ENCODE measurements around the gene RUNX3. TPM values are rescaled to one million over a fixed set of nuclear protein-coding genes. Genes with fewer than 3 reads are reported as not detected.
A peak's percentile ranks its signal among the peaks of the same experiment; 100 is the strongest.

The RUNX3 gene
- total RNA-seq, 2 experiments from 2014 or later, result 12.2 to 39.5 TPM

DNA sequence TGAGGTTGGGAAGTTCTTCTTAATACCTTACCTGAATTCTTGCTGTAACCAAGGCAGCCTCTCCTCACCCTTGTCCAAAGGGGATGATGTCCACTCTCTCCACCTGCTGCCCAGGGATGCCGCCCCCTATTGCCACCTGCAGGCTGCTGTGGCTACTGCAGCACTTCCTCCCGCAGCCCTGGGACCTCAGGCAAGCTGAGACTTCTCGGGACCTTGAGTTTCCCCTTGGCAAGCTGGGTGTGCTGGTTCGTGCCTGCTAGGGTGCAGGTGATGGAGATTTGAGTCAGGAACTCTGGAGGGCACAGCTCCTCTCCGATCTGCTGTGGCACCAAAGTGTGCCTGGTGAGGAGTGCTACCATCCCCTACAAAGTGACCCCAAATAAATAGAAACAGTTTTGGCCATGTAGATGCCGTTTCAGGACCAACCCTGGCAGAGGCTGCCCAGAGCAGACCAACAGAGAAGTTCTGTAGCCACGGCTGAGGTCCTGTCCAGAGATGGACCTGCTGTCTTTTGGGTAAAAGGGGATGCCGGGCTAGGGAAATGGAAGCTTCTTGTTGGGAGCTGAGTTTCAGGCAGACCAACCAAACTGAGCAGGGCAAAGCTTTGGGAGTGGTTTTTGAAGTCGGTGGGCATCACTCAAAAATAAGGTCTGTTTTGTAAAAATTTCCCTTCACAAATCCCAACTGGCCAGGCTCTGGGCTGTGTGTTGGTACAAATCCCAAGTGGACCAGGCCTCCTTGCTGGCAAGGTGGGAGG, 31.7 kb downstream of the RUNX3 start:
- Histone ChIP-seq H3K27ac (ENCODE audit: low read depth, low read length, poor library complexity, severe bottlenecking) (no peak overlapping the region), H3K4me1 (ENCODE audit: insufficient read depth, low read length, poor library complexity, severe bottlenecking) (no peaks in the 10 kb centered on the region), H3K36me3 (ENCODE audit: insufficient read depth, low read length) (peaks cover 21% of the 10 kb centered on the region; the same call in 1 of the 2 replicates), H3K9me2 (ENCODE audit: insufficient read depth, low read length) (no peaks in the 10 kb centered on the region), H3K4me2 (ENCODE audit: low read length) (no peak overlapping the region), H3K79me2 (ENCODE audit: insufficient read depth, low read depth, low read length) (no peaks in the 10 kb centered on the region), H4K20me1 (ENCODE audit: insufficient read depth, low read length) (no peaks in the 10 kb centered on the region), H3K4me3 (ENCODE audit: low read depth, low read length, poor library complexity, severe bottlenecking) (no peak overlapping the region), H3K9me3 (ENCODE audit: low read length) (no peaks in the 10 kb centered on the region), H2AFZ (ENCODE audit: low read length) (no peak overlapping the region)
- ChIA-PET POLR2A (no interaction called here), CTCF (ENCODE audit: unreplicated experiment) (interaction anchor here (0.6 to 0.7 kb wide), 2 partner anchors 25 to 120 kb away, joined by 3 read pairs; no protein-coding TSS in a partner anchor)
- intact Hi-C loops (cut with micrococcal nuclease; ENCODE audit: unreplicated experiment), result loop anchor here (1.0 kb wide), 1 partner anchor 50 kb away; no protein-coding TSS in a partner anchor
- BruUV-seq (replicated peaks), result no TSS peak
- peak; percentile 49 for DNase-seq (ENCODE audit: low spot score)
- TF ChIP-seq EZH2phosphoT487 (IDR thresholded peaks at IDR 0.05; ENCODE audit: borderline replicate concordance, low read depth, low read length), result no peak
- TF ChIP-seq, protein P1, sequence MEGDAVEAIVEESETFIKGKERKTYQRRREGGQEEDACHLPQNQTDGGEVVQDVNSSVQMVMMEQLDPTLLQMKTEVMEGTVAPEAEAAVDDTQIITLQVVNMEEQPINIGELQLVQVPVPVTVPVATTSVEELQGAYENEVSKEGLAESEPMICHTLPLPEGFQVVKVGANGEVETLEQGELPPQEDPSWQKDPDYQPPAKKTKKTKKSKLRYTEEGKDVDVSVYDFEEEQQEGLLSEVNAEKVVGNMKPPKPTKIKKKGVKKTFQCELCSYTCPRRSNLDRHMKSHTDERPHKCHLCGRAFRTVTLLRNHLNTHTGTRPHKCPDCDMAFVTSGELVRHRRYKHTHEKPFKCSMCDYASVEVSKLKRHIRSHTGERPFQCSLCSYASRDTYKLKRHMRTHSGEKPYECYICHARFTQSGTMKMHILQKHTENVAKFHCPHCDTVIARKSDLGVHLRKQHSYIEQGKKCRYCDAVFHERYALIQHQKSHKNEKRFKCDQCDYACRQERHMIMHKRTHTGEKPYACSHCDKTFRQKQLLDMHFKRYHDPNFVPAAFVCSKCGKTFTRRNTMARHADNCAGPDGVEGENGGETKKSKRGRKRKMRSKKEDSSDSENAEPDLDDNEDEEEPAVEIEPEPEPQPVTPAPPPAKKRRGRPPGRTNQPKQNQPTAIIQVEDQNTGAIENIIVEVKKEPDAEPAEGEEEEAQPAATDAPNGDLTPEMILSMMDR (conservative IDR thresholded peaks at IDR 0.05; ENCODE audit: low read length), result peak; percentile 79

DNA sequence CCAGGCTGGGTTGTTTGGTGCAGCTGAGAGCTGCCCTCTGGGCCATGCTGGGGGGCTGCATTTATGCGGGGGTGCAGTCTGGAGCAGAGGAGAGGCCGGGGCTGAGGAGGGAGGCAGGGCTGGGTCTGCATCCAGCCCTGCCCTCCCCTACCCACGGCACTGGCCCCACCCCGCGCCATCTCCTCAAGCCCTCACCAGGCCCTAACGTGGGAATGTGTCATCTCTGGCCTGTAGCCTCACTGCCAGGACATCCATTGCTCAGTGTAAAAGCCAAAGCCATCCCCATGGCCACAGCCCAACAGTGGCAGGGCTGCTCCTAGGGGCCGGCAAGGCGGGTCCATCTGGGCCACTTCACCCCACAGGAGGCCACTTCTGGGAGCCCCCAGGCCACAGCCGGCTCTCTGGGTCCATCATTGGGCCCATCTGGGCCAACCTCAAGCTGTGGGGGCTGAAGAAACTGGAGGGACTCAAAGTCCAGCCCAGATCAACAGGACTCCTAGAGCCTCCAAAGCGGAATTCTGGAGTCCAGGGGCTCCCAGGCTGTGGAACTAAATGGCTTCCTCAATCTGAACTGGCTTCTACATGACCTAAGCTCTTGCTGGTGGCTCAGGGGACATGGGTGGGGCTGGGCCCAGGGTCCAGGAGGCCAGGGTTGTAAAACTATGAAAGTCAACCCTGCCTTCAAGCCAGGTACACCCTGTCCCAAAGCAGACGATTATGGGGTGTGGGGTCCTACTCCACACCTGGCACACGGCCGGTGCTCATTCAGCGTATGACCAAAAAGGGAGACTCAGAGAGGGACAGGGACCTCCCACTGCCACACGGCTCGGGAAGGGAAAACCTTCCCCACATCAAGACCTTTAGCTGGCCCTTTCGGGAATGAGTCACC, 32.6 kb downstream of the RUNX3 start:
- H2AFZ ChIP-seq (ENCODE audit: low read length), result no peak overlapping the region
- no peaks in the 10 kb centered on the region for H3K9me2 ChIP-seq (ENCODE audit: insufficient read depth, low read length)
- POLR2A ChIA-PET, result interaction anchor here (0.5 kb wide), 1 partner anchor 225 kb away, joined by 4 read pairs; no protein-coding TSS in a partner anchor
- H3K4me1 ChIP-seq (ENCODE audit: insufficient read depth, low read length, poor library complexity, severe bottlenecking), result no peaks in the 10 kb centered on the region
- no peak for DNase-seq (ENCODE audit: low spot score)
- CTCF ChIA-PET (ENCODE audit: unreplicated experiment), result no interaction called here
- TF ChIP-seq, protein P1 (conservative IDR thresholded peaks at IDR 0.05; ENCODE audit: low read length), result no peak
- no peak for TF ChIP-seq EZH2phosphoT487 (IDR thresholded peaks at IDR 0.05; ENCODE audit: borderline replicate concordance, low read depth, low read length)
- intact Hi-C loops (cut with micrococcal nuclease; ENCODE audit: unreplicated experiment), result loop anchor here (1.0 kb wide), 1 partner anchor 49 kb away; no protein-coding TSS in a partner anchor
- H3K4me3 ChIP-seq (ENCODE audit: low read depth, low read length, poor library complexity, severe bottlenecking), result no peak overlapping the region
- H4K20me1 ChIP-seq (ENCODE audit: insufficient read depth, low read length), result no peaks in the 10 kb centered on the region
- no peaks in the 10 kb centered on the region for H3K79me2 ChIP-seq (ENCODE audit: insufficient read depth, low read depth, low read length)
- H3K4me2 ChIP-seq (ENCODE audit: low read length), result no peak overlapping the region
- no peaks in the 10 kb centered on the region for H3K9me3 ChIP-seq (ENCODE audit: low read length)
- H3K36me3 ChIP-seq (ENCODE audit: insufficient read depth, low read length), result peaks cover 14% of the 10 kb centered on the region; the same call in 1 of the 2 replicates
- no peak overlapping the region for H3K27ac ChIP-seq (ENCODE audit: low read depth, low read length, poor library complexity, severe bottlenecking)
- no TSS peak for BruUV-seq (replicated peaks)
